Psoas muscle (tissue), 8 donors: ENCODE results near the gene LCORL. TPM values are rescaled to one million over a fixed set of nuclear protein-coding genes. Genes with fewer than 3 reads are reported as not detected.
A peak's percentile ranks its signal among the peaks of the same experiment; 100 is the strongest.

Experiments used
- ATAC-seq, 4 donors: fragments of 200-7000 bp; cut with Tn5 transposase; one replicate each; pipeline ENCODE4 v1.9.1; 2020; ENCODE audit warnings: moderate library complexity in 3 of 4, mild to moderate bottlenecking in 2 of 4
- DNase-seq, 2 donors: peaks; one replicate each; pipeline ENCODE4 v3.0.0-alpha.2; 2020
- H3K27ac ChIP-seq: fragments of 200-600 bp; one replicate; pipeline ENCODE4 v1.8.0; 2022
- H3K27me3 ChIP-seq, 3 donors: fragments of 200-600 bp in 1 of 3; one replicate each; pipeline versions ENCODE4 v1.6.1 to v1.8.0; 2013 to 2022; ENCODE audit warnings: low read length in 2 of 3, mild to moderate bottlenecking in 2 of 3, moderate library complexity in 1 of 3; ENCODE audit not compliant: insufficient read depth in 3 of 3
- H3K36me3 ChIP-seq, 2 donors: fragments of 200-600 bp in 1 of 2; one replicate each; pipeline versions ENCODE4 v1.6.1 to v1.8.0; 2013 to 2022; ENCODE audit warnings: low read depth in 1 of 2, mild to moderate bottlenecking in 1 of 2, moderate library complexity in 1 of 2; ENCODE audit not compliant: insufficient read depth in 1 of 2
- H3K4me1 ChIP-seq: fragments of 200-600 bp; one replicate; pipeline ENCODE4 v1.8.0; 2022
- H3K4me3 ChIP-seq: fragments of 200-600 bp; one replicate; pipeline ENCODE4 v1.8.0; 2022; ENCODE audit warnings: mild to moderate bottlenecking
- H3K9me3 ChIP-seq: fragments of 200-600 bp; one replicate; pipeline ENCODE4 v1.8.0; 2022
- WGBS, 3 donors: extraction: QIAGEN DNeasy Blood & Tissue Kit; methylation state at CpG; one replicate each; pipeline versions ENCODE4 v1.1.6 to v1.1.7; 2013; 5-methylcytosine and 5-hydroxymethylcytosine counted together
- intact Hi-C, 2 donors: fragments of 100-400 bp; cut with DNase I; formaldehyde crosslinking; loops; one replicate each; pipeline versions ENCODE4 v1.11.0 to v1.14.2; 2022
- polyA plus RNA-seq, 3 donors: library from polyadenylated mRNA; stranded (reverse); fragments of 200-250 nt; gene quantifications; one replicate each; pipeline ENCODE4 v1.2.3, GENCODE V29; 2013
- total RNA-seq, 4 donors: library from RNA; stranded (reverse); fragmentation: NEBNext Ultra II Directional in 2 of 4; extraction: Animal tissue kit (Norgen Biotek cat#: 25700) in 2 of 4; gene quantifications; one replicate each; pipeline versions ENCODE4 v1.2.1 to v1.2.4, GENCODE V29; 2021 to 2023
- TF ChIP-seq, protein P1 (sequence below): fragments of 200-600 bp; IDR thresholded peaks from one replicate; pipeline ENCODE4 v1.8.0; 2022; ENCODE audit warnings: antibody characterized with exemption
- donor health status: healthy with polysubstance abuse.
- donor health status: DM: no; HTN: no; CAD: no; lungs with moderate emphysema.
- donor health status: Bipolar disorder and iron deficiency.
- donor health status: healthy.
- donor health status: DM: yes; HTN: yes; CAD: no.
- donor health status: DM: no; HTN: no; CAD: no.
- donor health status: DM: no; HTN: no; CAD: no.
- donor health status: DM: yes; HTN: yes; CAD: no.

LCORL gene
- total and polyA plus RNA-seq, 7 donors = 2.1 to 7.5 (median 5.3) TPM

DNA sequence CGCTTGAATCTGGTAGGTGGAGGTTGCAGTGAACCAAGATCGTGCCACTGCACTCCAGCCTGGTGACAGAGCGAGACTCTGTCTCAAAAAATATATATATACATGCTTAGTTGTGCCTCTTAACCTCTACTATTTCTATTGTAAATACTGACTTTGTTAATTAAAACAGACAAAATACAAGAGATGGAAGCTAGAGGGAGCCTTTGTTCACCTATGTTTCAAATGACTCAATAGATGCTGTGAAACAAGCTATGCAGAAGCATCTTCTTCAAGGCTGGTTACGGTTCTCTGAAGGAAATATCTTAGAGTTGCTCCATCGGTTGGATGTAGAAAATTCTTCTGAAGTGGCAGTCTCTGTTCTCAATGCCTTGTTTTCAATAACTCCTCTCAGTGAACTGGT is 204.5 kb downstream of the LCORL start:
- H3K4me3 ChIP-seq = no peak overlapping the region
- intact Hi-C loops = loop anchor here (5.0 to 10.0 kb wide), 2 partner anchors 548 to 770 kb away; no protein-coding TSS in a partner anchor
- 61 to 65% (median 64%) methylated on average over 5 of the region's 5 CpGs for WGBS, 3 donors
- no peaks in the 10 kb centered on the region for H3K9me3 ChIP-seq
- H3K27me3 ChIP-seq = no peaks in the 10 kb centered on the region
- H3K27ac ChIP-seq = no peak overlapping the region
- DNase-seq (no peak), ATAC-seq (peak in 1 of 4 donors; percentile 69)
- TF ChIP-seq, protein P1, sequence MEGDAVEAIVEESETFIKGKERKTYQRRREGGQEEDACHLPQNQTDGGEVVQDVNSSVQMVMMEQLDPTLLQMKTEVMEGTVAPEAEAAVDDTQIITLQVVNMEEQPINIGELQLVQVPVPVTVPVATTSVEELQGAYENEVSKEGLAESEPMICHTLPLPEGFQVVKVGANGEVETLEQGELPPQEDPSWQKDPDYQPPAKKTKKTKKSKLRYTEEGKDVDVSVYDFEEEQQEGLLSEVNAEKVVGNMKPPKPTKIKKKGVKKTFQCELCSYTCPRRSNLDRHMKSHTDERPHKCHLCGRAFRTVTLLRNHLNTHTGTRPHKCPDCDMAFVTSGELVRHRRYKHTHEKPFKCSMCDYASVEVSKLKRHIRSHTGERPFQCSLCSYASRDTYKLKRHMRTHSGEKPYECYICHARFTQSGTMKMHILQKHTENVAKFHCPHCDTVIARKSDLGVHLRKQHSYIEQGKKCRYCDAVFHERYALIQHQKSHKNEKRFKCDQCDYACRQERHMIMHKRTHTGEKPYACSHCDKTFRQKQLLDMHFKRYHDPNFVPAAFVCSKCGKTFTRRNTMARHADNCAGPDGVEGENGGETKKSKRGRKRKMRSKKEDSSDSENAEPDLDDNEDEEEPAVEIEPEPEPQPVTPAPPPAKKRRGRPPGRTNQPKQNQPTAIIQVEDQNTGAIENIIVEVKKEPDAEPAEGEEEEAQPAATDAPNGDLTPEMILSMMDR = peak; percentile 64
- no peaks in the 10 kb centered on the region for H3K36me3 ChIP-seq
- H3K4me1 ChIP-seq = no peaks in the 10 kb centered on the region

DNA sequence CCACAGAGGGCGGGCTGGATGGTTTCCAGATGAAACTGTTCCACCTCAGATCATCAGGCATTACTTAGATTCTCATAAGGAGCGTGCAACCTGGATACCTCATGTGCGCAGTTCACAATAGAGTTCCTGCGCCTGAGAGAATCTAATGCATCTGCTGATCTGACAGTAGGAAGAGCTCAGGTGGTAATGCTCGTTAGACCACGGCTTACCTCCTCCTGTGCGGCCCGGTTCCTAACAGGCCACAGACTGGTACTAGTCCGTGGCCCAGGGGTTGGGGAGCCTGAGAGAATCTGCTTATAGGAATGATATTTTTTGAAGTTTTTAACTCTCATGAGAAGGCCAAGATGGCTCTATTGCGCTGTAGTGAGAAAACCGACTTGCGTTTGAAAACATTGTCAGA is 205.4 kb downstream of the LCORL start:
- H3K36me3 ChIP-seq = no peaks in the 10 kb centered on the region
- ATAC-seq = no peak
- WGBS, 3 donors = 96 to 97% (median 96%) methylated on average over 12 of the region's 12 CpGs
- no peak for DNase-seq
- H3K4me1 ChIP-seq = no peaks in the 10 kb centered on the region
- no peak overlapping the region for H3K4me3 ChIP-seq
- H3K27me3 ChIP-seq = no peaks in the 10 kb centered on the region
- TF ChIP-seq, protein P1 = no peak
- H3K27ac ChIP-seq = no peak overlapping the region
- intact Hi-C loops = loop anchor here (5.0 to 10.0 kb wide), 2 partner anchors 549 to 771 kb away; no protein-coding TSS in a partner anchor
- no peaks in the 10 kb centered on the region for H3K9me3 ChIP-seq

GRCh38 chr4:17814140-17814539 is 207.4 kb downstream of the LCORL start:
- Histone ChIP-seq H3K27ac (no peak overlapping the region), H3K9me3 (no peaks in the 10 kb centered on the region), H3K36me3 (no peaks in the 10 kb centered on the region), H3K27me3 (no peaks in the 10 kb centered on the region), H3K4me1 (peaks cover 4% of the 10 kb centered on the region), H3K4me3 (no peak overlapping the region)
- 78 to 89% (median 86%) methylated on average over 3 of the region's 3 CpGs for WGBS, 3 donors
- TF ChIP-seq, protein P1 = no peak
- no peak for DNase-seq
- intact Hi-C loops = loop anchor here (5.0 to 10.0 kb wide), 3 partner anchors 202 to 551 kb away; partner anchors contain the start of genes LCORL (in 2 of the 2) and MED28 (in 1 of the 2)
- no peak for ATAC-seq

DNA sequence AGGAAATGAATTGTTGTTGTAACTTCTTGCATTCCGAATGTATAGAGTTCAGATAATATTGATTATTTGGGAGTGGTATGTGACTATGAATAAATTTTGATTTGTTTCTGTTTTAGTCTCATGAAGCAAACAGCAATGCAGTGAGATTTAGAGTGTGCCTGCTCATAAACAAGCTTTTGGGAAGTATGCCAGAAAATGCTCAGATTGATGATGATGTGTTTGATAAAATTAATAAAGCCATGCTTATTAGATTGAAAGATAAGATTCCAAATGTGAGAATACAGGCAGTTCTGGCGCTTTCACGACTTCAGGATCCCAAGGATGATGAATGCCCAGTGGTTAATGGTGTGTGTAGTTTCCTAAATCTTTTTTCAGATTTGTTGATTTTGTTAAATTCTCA is 208.8 kb downstream of the LCORL start:
- 63 to 70% (median 67%) methylated on average over 3 of the region's 3 CpGs for WGBS, 3 donors
- no peak for DNase-seq
- TF ChIP-seq, protein P1 = no peak
- Histone ChIP-seq H3K4me3 (no peak overlapping the region), H3K9me3 (no peaks in the 10 kb centered on the region), H3K36me3 (no peaks in the 10 kb centered on the region), H3K4me1 (peaks cover 15% of the 10 kb centered on the region), H3K27ac (no peak overlapping the region), H3K27me3 (no peaks in the 10 kb centered on the region)
- intact Hi-C loops = loop anchor here (5.0 to 10.0 kb wide), 3 partner anchors 200 to 552 kb away; partner anchors contain the start of genes LCORL (in 2 of the 2) and MED28 (in 1 of the 2)
- no peak for ATAC-seq

DNA sequence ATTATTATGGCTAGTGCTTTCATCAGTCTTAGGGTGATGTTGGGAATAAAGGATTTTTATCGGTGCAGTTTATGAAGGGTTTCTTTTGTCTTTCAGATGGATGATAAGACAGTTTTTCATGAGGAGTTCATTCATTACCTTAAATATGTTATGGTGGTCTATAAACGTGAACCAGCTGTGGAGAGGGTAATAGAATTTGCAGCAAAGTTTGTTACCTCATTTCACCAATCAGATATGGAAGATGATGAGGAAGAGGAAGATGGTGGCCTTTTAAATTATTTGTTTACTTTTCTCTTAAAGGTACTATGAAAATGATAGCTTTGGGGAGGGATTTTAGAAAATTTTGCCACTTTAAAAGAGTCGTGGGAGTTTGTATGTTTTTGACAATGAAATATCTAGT is 209.4 kb downstream of the LCORL start:
- no peak overlapping the region for H3K4me3 ChIP-seq
- DNase-seq (no peak), ATAC-seq (no peak)
- WGBS, 3 donors = 12 to 15% (median 12%) methylated on average over 3 of the region's 3 CpGs
- no peaks in the 10 kb centered on the region for H3K27me3 ChIP-seq
- intact Hi-C loops = loop anchor here (5.0 to 10.0 kb wide), 3 partner anchors 200 to 553 kb away; partner anchors contain the start of genes LCORL (in 2 of the 2) and MED28 (in 1 of the 2)
- H3K4me1 ChIP-seq = peaks cover 22% of the 10 kb centered on the region
- H3K9me3 ChIP-seq = no peaks in the 10 kb centered on the region
- H3K36me3 ChIP-seq = no peaks in the 10 kb centered on the region
- no peak overlapping the region for H3K27ac ChIP-seq
- TF ChIP-seq, protein P1 = no peak
